DMS 273 (cell line): Measurements from ENCODE around the gene ZNF761.
"Not testable (repeated sequence)": the region's sequence is repeated elsewhere in the genome, so short reads cannot be mapped to it uniquely, and the experiment has no call there.

Source experiments
- DNase-seq: peaks from one replicate; lab custom pipeline; 2025; ENCODE audit not compliant: unreplicated experiment; lab: John Stamatoyannopoulos, UW

ZNF761 gene

DNA sequence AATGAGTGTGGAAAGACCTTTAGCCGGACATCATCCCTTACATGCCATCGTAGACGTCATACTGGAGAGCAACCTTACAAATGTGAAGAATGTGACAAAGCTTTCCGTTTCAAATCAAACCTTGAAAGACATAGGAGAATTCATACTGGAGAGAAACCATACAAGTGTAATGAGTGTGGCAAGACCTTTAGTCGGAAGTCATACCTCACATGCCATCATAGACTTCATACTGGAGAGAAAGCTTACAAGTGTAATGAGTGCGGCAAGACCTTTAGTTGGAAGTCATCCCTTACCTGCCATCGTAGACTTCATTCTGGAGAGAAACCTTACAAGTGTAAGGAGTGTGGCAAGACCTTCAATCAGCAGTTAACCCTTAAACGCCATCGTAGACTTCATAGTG is 24.0 kb downstream of the ZNF761 start:
- no peak for DNase-seq

DNA sequence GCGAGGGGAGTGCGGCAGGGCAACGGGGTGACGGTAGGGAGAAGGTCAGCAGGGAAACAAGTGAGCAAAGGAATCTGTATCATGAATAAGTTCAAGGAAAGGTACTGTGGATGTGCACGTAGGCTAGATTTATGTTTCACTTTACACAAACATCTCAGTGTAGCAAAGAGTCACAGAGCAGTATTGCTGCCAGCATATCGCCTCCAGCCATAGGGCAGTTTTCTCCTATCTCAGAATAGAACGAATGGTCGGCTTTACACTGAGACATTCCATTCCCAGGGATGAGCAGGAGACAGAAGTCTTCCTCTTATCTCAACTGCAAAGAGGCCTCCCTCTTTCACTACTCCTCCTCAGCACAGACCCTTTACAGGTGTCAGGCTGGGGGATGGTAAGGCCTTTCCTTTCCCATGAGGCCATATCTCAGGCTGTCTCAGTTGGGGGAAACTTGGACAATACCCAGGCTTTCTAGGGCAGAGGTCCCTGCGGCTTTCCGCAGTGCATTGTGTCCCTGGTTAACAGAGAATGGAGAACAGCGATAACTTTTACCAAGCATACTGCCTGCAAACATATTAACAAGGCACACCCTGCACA is 28.4 kb downstream of the ZNF761 start:
- DNase-seq = not testable (repeated sequence)

DNA sequence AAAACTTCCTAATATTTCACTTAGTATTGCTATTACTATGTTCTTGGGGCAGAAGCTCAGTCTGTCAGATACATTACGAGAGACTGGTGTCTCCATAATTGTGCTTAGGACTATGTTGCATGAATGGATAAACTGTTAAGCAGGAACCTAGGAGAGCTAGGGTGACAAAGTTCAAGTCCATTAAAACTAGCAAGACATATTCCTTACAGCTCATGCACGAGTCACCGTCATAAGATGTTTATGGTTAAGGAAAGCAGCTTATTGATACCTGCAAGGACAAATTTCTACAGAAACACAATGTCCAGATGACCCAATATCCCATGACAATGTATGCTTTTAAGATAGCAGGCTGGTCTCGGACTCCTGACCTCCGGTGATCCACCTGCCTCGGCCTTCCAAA is 30.1 kb downstream of the ZNF761 start:
- no peak for DNase-seq

DNA sequence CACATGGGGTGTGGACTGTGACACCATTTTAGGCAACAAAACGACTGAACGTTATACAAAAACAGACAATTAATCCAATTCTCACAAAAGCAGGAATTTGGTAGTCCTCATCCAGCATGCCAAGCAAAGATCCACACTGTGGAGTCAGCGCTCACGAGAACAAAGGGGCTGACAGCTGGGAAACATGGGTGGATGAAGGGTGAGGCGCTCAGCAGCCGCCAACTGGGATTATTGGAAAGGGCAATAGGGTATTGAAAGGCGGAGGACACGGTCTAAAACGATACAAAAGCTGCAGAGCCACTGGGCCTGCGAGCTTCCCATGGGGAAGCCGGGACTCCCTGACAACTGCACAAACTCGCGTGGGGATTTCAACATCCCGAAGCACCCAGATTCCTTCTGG is 31.1 kb downstream of the ZNF761 start:
- no peak for DNase-seq

DNA sequence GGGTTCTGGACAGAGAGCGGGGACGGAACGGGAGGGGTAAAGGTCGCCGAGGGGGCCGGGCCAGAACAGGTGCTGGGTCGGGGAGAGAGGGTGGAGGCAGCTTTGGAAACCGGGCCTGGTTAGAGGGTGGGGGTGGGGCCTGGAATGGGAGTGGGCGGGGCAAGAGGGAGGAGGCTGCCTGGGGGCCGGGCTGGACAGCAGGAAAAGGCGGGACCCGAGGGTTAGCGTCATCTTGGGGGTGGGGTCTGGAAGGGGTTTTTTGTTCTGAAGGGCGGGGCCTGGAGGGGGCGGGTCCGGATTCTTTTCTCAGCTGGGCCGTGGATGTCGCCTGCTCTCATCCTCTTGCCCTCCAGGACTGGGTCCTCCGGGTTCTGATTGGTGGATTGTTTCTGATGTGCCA is 31.5 kb downstream of the ZNF761 start:
- DNase-seq = peak; percentile 12

DNA sequence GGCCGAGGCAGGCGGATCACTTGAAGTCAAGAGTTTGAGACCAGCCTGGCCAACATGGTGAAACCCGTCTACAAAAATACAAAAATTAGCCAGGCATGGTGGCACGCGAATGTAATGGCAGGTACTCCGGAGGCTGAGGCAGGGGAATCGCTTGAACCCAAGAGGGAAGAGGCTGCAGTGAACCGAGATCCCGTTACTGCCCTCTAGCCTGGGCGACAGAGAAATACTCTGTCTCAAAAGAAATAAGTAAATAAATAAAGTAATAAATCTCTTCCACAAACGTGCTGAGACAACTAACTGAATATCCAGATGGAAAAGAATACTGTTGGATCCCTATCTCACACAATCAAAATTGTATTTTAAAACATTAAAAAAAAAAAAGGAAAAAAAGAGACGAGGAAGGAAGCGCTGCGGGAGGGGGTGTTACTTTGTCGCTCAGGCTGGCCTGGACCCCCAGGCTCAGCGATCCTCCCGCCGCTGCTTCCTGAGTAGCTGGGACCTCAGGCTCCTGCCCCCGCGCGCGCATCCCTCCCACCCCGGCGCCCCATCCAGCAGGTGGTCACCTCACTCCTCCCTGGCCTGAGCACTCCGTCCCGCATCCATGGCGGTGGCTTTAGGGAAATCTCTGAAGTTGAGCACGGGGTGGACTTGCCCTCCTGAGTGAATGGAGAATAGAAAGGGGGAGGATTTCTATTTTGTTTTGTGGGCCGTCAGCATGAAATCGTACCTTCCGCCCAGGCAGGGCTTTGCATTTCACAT is 35.1 kb downstream of the ZNF761 start:
- DNase-seq = peak; percentile 58

DNA sequence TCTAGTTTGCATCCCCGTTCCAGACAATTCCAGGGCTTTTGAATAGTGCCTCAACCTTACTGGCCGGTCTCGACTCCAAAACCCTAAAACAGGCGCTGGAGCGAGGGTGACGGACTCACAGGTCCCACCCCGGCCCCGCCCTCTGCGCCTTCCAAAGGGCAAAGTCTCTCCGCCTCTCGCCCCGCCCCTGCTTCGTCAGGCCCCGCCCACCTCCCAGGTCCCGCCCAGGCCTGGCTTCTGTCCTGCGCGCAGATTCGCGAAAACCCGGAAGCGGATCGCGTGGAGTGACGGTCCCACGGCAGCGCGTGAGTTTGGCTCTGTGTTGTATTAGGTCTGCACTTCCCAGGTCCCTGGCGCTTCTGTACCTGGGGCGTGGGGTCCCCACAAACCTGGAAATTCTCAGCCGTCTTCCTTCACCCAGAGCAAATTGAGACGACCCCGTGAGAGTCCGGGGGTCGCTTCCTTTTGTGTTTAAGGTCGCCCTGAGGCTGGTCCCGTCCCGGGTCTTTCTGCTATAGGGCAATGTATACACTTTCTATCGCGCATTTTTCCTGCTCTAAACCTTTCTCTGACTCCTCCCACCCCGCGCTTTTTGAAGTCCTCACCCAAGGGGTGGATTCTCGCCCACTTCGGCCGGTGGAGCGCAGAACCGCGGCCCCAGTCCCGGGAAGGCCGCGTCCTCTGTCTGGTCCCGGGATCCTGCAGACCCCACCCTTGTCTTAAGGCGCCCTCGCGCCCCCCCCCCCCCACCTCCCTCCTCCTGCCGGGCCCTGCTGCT is 35.9 kb downstream of the ZNF761 start, which contains the start of gene ZNF813:
TSS of gene ZNF813 (plus strand) at position 249 of the 778 bp plus-strand sequence. CDS start 16,090 bp downstream, outside the sequence.
- DNase-seq = peak; percentile 94

DNA sequence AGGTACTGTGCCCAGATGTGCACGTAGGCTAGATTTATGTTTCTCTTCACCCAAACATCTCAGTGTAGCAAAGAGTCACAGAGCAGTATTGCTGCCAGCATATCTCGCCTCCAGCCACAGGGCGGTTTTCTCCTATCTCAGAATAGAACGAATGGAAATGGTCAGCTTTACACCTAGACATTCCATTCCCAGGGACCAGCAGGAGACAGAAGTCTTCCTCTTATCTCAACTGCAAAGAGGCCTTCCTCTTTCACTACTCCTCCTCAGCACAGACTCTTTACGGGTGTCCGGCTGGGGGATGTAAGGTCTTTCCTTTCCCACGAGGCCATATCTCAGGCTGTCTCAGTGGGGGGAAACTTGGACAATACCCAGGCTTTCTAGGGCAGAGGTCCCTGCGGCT is 36.8 kb downstream of the ZNF761 start:
- not testable (repeated sequence) for DNase-seq

DNA sequence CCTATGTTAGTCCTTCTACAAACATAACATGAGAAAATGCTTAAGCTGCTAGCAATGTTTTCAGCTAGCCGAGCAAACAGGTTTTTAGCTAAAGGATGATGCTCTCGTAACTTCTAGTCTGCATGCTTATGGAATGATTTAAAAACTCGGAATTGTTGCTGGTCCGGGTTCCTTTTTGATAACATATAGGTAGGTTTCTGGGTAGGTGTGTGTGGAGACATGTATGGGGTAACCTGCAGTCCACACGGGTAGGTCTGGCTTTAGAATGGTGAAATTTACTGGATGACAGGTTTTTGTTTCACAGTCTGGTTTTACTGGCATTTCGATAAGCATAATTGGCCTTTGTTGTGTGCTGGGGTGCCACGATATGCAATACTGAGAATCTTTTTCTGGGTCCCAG is 40.1 kb downstream of the ZNF761 start:
- DNase-seq = no peak

DNA sequence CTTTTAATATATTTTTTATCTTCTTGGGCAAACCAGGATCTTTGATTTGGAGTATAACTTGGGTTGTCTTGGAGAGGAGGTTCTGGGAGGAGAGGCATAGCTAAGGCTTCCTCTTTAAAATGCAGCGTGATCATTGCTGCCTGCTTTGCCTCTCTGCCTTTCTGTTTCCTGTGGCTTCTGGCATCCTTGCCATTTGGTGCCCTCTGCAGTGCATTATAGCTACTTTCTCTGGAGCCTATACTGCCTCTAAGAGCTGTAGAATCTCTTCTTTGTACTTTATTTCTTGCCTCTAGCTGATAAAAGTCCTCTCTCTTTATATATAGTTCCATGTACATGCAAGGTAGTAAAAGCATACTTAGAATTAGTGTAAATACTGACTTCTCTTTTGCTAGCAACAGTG is 43.0 kb downstream of the ZNF761 start:
- not testable (repeated sequence) for DNase-seq

DNA sequence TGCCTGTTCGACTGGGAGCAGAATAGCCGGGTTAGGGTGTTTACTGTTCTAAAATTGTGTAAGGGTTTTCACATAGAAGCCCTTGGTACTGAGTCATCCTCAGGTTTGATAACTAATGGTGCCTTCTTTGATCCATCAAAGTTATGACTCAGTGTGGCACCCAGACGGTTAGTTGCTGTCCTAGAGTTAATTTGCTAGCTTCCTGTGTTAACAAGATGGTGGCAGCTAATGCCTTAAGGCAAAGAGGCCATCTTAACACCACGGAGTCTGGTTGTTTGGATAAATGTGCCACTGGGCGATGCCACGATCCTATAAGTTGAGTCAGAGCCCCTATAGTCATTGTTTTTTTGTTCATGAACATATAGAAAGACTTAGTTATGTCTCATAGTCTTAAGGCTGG is 43.7 kb downstream of the ZNF761 start:
- not testable (repeated sequence) for DNase-seq

DNA sequence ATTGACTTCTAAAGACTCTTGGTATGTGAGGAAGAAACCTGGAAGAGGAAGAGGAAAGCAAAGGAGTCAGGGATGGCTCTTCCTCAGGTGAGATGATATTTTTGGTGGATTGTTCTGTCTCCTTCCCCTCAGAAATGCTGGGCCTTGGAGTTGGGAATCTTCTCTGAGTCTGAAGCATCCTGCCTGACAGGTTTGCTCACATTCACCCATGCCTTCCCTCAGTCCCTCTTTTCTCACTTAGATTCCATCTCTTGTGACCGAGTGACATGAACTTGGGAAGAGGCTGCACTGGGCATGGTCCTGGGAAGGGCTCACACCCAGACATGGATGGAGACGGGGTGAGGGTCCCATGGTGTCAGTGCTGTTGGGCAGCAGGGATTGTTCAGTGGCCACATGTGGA is 52.0 kb downstream of the ZNF761 start:
- DNase-seq = not testable (repeated sequence)

DNA sequence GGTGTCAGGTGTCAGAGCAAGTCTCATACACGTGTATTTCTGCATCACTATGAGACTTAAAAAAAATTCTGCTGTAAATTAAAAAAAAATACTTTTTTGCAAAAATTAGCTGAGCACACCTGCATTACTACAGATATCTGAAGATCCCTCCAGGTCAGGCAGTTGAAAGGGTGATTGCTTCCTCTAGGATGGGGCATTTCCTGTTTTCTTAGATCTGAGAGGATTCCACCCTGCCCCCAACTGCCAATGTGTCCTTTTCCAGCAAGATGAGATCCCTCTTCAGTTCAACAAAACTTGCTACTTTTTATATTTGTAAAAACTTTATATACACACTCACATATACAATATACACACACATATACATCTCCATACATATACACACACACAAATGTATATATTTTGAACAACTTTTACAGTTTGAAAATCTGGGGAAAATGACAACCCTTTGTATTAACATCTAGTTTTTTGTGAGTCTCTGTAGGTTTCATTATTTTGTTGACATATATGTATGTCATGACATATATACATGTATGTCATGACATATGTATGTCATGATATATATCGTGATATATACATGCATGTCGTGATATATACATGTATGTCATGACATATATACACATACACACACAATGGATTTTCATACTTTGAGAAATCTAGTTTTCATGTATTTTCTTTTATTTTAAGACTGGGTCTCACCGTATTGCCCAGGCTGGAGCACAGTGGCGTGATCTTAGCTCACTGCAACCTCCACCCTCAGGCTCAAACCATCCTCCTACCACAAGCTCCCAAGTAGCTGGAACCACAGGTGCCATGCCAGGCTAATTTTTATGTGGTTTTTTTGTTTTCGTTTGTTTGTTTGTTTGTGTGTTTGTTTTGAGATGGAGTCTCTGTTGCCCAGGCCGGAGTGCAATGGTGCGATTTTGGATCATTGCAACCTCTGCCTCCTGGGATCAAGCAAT is 53.5 kb downstream of the ZNF761 start:
- DNase-seq = no peak

DNA sequence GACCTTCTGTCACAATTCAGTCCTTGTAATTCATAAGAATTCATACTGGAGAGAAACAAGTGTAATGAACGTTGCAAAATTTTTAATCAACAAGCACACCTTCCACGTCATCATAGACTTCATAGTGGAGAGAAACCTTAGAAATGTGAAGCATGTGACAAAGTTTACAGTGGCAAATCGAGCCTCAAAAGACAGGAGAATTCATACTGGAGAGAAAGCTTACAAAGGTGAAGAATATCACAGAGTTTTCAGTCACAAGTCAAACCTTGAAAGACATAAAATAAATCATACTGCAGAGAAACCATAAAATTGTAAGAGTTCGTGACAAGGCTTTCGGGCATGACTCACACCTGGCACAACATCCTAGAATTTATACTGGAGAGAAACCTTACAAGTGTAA is 60.4 kb downstream of the ZNF761 start:
- no peak for DNase-seq

DNA sequence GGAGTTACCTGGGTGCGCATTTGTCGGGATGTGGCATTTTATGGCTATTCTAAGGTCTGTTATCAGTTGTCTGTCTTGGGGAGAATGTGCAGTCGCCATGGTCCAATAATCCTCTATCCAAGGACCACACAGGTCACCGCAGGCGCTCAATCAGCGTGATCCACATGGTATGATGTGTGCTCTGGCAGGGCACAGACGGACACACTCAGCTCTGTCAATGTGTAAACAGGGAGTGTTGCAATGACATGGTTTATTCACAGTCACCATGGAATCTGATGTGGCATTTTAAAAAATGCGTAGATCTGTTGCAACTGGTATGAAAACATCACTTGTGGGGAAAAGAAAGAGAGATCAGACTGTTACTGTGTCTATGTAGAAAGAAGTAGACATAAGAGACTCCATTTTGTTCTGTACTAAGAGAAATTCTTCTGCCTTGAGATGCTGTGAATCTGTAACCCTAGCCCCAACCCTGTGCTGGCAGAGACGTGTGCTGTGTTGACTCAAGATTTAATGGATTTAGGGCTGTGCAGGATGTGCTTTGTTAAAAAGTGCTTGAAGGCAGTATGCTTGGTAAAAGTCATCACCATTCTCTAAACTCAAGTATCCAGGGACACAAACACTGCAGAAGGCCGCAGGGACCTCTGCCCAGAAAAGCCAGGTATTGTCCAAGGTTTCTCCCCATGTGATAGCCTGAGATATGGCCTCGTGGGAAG is 65.7 kb downstream of the ZNF761 start:
- DNase-seq = not testable (repeated sequence)

DNA sequence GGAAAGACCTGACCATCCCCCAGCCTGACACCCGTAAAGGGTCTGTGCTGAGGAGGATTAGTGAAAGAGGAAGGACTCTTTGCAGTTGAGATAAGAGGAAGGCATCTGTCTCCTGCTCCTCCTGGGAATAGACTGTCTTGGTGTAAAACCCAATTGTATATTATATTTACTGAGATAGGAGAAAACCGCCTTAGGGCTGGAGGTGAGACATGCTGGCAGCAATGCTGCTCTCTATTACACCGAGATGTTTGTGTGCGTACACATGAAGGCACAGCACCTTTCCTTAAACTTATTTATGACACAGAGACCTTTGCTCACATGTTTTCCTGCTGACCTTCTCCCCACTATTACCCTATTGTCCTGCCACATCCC is 66.2 kb downstream of the ZNF761 start:
- not testable (repeated sequence) for DNase-seq

DNA sequence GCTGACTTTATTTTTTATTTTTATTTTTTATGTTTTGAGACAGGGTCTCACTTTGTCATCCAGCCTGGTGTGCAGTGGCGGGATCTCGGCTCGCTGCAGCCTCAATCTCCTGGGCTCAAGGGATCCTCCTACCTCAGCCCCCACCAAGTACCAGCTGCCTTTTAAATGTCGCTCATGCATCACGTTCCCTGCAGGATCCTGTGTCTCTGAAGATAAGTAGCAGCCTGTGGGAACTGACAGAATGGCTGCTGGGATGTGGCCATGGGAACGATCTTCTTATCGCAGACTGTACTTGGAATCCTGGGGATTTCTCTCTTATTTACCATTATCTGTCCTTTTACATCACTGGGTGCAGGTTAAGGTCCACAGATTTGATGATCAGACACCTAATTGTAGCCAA is 71.4 kb downstream of the ZNF761 start:
- not testable (repeated sequence) for DNase-seq

DNA sequence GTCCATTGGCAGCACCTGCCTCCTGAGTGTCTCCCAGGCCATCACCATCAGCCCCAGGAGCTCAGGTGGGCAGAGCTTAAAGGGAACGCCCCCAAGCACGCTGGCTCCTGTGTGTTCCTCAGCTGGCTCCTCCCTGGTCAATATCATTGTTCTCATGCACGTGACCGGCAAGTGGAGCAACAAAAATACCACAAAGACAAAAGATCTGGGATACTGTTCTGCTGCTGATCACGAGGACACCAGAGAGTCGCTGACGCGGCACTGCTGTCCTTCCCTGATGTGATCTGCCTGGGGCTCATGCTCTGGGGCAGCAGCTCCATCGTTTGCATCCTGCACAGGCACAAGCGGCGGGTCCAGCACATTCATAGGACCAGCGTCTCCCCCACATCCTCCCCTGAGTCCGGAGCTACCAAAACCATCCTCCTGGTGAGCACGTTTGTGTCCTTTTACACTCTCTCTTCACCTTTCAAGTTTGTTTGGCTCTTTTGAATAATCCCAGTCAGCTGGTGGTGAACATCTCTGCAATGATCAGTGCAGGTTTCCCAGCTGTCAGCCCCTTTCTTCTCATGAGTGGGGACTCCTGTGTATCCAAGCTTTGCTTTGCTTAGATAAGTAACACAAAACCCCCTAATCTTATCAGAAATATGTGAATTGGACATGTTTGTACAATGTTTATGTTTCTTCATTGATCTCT is 72.0 kb downstream of the ZNF761 start:
- not testable (repeated sequence) for DNase-seq

DNA sequence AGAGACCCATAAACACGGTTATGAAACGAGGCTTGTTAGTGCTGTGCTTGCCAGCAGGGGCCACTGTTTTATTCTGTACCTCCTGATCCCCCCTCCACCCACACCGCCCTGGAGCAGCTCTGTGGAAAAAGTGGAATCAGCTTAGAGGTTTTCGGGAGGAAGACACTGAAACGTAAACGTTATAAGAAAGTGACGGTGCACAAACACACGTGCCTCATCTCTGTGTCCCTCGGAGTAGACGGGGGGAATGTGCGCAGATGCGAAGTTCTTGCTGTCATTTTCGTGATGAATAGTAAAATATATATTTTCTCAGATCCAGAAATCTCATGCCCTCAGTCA is 72.5 kb downstream of the ZNF761 start:
- peak; percentile 36 for DNase-seq

DNA sequence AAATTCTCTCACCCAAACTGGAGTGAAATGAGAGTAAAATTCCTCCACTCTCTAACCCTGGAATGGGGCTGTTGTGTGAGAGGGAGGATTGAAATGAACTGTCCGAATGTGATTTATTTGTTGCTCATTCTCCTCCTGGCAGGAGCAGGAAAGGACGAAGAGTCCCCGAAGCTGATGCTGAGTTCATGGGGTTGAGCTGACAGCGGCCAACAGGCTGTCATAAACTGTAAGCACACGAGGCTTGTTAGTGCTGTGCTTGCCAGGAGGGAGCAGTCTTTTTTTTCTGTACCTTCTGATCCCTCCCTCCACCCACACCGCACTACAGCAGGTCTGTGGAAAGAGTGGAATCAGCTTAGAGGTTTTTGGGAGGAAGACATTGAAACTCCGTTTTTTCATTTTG is 73.1 kb downstream of the ZNF761 start:
- no peak for DNase-seq
